Cardiac fibroblast (primary cell): ENCODE data around the gene PPP1R14D.

Experiments used
- DNase-seq, 2 donors: peaks; one replicate each; pipeline versions ENCODE4 v3.0.0 to v3.0.0-alpha.2; 2010; ENCODE audit warnings: low read depth in 2 of 2
- H3K4me3 ChIP-seq, 2 donors: replicated peaks in 1 of 2; 1 replicate in 1 of 2; 2 replicates in 1 of 2; pipeline ENCODE4 v1.5.1; 2011; ENCODE audit warnings: low read depth in 2 of 2, low read length in 2 of 2, mild to moderate bottlenecking in 2 of 2, moderate library complexity in 1 of 2
- TF ChIP-seq, protein P1 (sequence below): IDR thresholded peaks from one replicate; pipeline ENCODE4 v1.5.1; 2011; ENCODE audit warnings: low read depth, mild to moderate bottlenecking, low read length, inconsistent platforms

PPP1R14D gene

DNA sequence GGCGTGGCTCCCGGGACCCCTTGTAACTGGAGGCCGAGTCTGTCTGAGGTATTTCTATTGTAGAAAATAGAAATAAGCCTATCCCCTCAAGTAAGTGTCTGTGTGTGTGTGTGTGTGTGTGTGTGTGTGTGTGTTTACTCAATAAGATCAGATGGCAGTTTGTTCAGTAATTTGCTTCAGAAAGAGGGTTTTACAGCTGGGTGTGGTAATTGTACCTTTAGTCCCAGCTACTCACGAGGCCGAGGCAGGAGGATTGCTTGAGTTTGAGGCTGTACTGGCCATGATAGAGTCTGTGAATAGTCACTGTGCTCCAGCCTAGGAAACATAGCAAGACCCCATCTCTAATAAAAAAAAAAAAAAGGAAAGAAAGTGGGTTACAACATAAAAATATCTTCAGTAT, 24.0 kb upstream of the PPP1R14D start:
- TF ChIP-seq, protein P1, sequence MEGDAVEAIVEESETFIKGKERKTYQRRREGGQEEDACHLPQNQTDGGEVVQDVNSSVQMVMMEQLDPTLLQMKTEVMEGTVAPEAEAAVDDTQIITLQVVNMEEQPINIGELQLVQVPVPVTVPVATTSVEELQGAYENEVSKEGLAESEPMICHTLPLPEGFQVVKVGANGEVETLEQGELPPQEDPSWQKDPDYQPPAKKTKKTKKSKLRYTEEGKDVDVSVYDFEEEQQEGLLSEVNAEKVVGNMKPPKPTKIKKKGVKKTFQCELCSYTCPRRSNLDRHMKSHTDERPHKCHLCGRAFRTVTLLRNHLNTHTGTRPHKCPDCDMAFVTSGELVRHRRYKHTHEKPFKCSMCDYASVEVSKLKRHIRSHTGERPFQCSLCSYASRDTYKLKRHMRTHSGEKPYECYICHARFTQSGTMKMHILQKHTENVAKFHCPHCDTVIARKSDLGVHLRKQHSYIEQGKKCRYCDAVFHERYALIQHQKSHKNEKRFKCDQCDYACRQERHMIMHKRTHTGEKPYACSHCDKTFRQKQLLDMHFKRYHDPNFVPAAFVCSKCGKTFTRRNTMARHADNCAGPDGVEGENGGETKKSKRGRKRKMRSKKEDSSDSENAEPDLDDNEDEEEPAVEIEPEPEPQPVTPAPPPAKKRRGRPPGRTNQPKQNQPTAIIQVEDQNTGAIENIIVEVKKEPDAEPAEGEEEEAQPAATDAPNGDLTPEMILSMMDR, result no peak
- no peak overlapping the region for H3K4me3 ChIP-seq
- no peak for DNase-seq

DNA sequence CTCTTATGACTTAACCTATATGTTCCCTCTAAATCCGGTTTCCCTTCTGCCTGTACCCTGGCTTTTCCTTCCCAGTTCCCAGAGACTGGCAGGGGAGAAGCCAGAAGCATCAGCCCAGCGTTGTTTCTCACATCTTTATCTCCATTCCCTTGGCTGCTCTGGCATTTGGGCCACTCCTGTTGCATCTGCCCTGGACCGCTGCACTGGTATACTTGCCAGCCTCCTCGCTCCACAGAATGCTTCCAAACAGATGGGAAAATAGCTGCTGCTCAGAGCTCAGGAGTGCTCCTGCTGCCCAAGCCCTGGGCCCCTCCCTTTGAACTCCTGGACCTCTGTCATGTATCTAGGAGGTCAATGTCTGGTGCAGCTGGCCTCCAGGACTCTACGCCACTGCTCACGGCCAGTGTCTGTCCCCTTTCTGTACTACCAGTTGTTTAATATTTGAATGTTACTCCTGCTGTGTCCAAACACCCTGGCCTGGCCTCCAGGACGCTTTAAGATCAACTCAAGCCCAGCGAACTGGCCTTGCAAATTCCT, 22.1 kb upstream of the PPP1R14D start:
- no peak overlapping the region for H3K4me3 ChIP-seq
- TF ChIP-seq, protein P1, result no peak
- no peak for DNase-seq

DNA sequence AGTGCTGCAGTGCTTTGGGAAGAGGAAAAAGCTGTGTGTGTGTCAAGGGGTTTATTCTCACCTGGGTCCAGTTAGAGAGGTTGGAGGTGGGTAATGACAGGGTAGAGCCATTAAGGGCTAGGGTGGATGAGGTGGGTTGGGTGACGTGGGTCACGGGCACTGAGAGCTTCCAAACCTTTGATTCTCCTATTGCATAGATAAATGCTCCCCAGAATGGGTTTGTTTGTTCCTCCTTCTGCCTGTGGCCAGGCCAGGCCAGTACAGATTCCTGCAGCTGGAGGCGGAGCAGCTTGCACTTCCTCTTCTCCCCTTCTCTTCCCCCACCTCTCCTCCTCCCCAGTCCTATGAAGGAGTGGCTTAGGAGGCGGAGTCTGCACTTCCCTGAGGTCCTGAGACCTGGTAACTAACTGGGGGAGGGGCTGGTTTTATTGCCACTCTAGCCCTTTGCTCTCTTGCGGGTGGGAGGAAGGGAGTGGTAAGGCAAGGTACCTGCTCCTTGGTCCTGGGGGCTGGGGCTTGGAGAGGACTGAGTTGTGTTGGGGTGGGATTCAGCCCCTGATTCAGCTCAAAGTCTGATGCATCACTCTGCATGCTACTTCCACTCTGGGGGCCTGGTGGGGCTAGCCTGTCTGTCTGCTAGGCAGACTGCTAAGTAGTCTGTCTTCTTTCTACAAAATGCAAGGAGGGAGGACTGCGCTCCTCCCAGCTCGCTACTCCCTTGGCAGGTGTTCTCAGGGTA, 18.9 kb upstream of the PPP1R14D start:
- peak; percentile 26 to 50 for DNase-seq
- no peak overlapping the region for H3K4me3 ChIP-seq
- TF ChIP-seq, protein P1, result no peak

DNA sequence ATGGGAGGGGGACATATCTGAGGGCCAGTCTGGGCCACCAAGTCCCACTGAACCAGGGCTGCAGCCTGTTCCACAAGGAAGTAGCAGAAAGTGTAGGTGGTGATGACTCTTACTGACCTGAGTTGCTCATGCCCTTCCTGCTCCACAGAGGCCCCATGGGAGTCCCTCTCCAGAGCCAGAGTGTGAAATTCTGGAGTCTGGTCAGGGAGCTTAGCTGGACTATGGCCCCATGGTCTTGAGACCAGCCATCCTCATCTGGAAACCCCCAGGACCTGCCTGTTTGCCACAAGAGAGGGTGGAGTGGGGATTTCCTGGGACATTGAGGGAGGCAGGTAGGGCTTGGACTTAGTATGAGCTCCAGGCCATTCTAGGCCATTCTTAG, 18.3 kb upstream of the PPP1R14D start:
- TF ChIP-seq, protein P1, result no peak
- no peak overlapping the region for H3K4me3 ChIP-seq
- DNase-seq, result no peak

DNA sequence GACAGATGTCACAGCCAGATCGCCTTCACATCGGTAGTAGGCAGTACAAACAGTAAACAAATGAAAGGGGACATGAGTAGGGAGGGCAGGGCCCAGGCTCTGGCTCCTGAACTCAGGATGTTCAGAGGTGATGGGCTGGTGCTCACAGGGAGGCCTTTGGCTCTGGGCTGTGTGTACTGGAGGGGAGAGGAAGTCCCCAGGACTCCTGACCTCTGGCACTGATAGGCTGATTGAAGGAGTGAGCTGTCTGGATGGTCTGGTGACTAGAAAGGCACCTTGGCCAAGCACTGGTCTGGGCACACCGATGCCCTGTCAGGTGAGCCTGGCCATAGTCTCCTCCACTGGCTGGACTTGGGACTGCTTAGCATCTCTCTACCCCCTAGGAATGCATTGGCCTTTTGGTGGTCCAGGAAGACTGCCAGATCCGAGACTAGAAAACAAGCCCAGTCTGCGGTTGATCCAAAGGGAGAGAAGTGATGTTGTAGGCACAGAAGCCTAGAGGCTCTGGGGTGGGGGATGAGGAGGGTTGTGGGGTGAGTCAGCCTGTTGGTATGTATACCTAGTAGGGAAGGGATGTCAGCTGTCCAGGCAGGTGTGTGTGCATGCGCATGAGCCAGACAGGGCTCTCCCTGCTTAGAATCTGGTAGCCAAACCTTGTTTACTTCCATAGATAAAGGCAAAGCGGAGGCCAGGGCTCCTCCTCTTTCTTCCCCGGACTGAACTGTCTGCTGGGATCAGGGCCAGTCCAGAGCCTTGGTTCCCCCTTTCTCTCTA, 17.2 kb upstream of the PPP1R14D start:
- TF ChIP-seq, protein P1, result no peak
- DNase-seq, result no peak
- no peak overlapping the region for H3K4me3 ChIP-seq

DNA sequence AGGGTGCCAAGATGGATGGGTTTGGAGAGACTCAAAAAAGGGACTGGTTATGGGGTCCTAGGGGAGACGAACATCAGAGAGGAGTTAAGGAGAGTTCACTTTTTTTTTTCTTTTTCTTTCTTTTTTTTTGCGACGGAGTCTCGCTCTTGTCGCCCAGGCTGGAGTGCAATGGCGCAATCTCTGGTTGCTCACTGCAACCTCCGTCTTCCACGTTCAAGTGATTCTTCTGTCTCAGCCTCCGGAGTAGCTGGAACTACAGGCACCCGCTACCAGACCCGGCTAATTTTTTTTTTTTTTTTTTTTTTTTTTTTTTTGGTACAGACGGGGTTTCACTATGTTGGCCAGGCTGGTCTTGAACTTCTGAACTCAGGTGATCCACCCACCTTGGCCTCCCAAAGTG, 16.5 kb upstream of the PPP1R14D start:
- H3K4me3 ChIP-seq, result peak overlapping the region in 1 of 2 donors; percentile 26
- TF ChIP-seq, protein P1, result no peak
- no peak for DNase-seq
